Measurements from ENCODE around the gene HPN.

DNA sequence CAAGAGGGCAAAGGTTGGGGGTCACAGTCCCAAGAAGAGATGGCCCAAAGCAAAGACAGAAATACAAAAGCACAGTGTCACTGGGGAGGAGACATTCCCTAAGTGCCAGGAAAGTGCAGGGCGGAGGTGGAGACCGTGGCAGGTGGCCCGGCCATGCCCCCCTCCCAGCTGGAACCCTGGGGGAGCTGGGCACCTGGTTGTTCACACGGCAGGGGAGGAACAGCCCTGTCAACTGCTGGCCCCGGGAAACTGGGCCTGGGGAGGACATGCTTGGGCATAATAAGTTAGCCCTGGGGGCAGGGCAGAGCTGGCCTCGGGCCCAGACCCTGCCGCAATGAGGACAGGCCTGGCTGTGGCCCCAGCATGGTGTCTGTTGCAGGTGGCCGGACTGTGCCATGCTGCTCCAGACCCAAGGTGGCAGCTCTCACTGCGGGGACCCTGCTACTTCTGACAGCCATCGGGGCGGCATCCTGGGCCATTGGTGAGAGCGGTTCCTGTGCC is 7.4 kb downstream of the HPN start:
- no peak for TF ChIP-seq CTCF (IDR thresholded peaks at IDR 0.05)
- TF ChIP-seq ZFX (IDR thresholded peaks at IDR 0.05; ENCODE audit: borderline replicate concordance): no peak

Measured in 22Rv1 (cell line).